H1 (cell line): ENCODE measurements around the gene ZNF441. TPM values are rescaled to one million over a fixed set of nuclear protein-coding genes. Genes with fewer than 3 reads are reported as not detected.

Experiments used
- BRCA1 ChIP-seq: IDR thresholded peaks from 2 replicates; pipeline ENCODE4 v1.6.1; 2012; ENCODE audit warnings: low read depth, low read length, improper control_type of control experiment
- CHD1 ChIP-seq: IDR thresholded peaks from 2 replicates; pipeline ENCODE4 v1.6.1; 2012; ENCODE audit warnings: low read depth, low read length, improper control_type of control experiment
- EP300 ChIP-seq, 2 experiments: IDR thresholded peaks; 1 replicate in 1 of 2; 2 replicates in 1 of 2; pipeline ENCODE4 v1.6.1; 2011 to 2012; ENCODE audit warnings: low read depth in 2 of 2, low read length in 2 of 2, mild to moderate bottlenecking in 2 of 2, borderline replicate concordance in 1 of 2, inconsistent platforms in 1 of 2, moderate library complexity in 1 of 2
- FOSL1 ChIP-seq: IDR thresholded peaks from 2 replicates; pipeline ENCODE4 v1.6.1; 2011; ENCODE audit warnings: mild to moderate bottlenecking, low read depth, low read length, moderate library complexity; ENCODE audit not compliant: insufficient read depth
- RAD21 ChIP-seq, 2 experiments: IDR thresholded peaks in 1 of 2; conservative IDR thresholded peaks in 1 of 2; 2 replicates each; pipeline ENCODE4 v1.6.1; 2011; ENCODE audit warnings: low read depth in 2 of 2, low read length in 2 of 2, improper control_type of control experiment in 1 of 2, inconsistent platforms in 1 of 2, mild to moderate bottlenecking in 1 of 2, moderate library complexity in 1 of 2
- TAF1 ChIP-seq: IDR thresholded peaks from 2 replicates; pipeline ENCODE4 v1.6.1; 2011; ENCODE audit warnings: mild to moderate bottlenecking, low read depth, low read length
- TBP ChIP-seq: IDR thresholded peaks from 2 replicates; pipeline ENCODE4 v1.6.1; 2011; ENCODE audit warnings: low read depth, low read length, improper control_type of control experiment
- TCF12 ChIP-seq: IDR thresholded peaks from 2 replicates; pipeline ENCODE4 v1.6.1; 2011; ENCODE audit warnings: low read depth, mild to moderate bottlenecking, low read length
- polyA plus RNA-seq, 7 experiments: library from polyadenylated mRNA; depleted of rRNA in 3 of 7; stranded (reverse) in 5 of 7; unstranded in 2 of 7; fragments of >200 nt in 5 of 7; fragments of 200-250 nt in 2 of 7; gene quantifications; 1 replicate in 5 of 7; 2 replicates in 1 of 7; 4 replicates in 1 of 7; pipeline versions ENCODE4 v1.2.1 to v1.2.3, GENCODE V29; 2011 to 2013; ENCODE audit warnings: missing spikeins in 2 of 7, mixed read lengths in 2 of 7
- total RNA-seq: library from RNA; stranded (reverse); fragmentation: NEBNext Ultra II Directional; extraction: Animal tissue kit (Norgen Biotek cat#: 25700); gene quantifications from 2 replicates; pipeline ENCODE4 v1.2.1, GENCODE V29; 2021

ZNF441 gene
- total and polyA plus RNA-seq, 2 of the 8 experiments (the other 6 are each of a cell fraction or from before 2014, with no cell fraction given) = 0.09 to 0.48 TPM

DNA sequence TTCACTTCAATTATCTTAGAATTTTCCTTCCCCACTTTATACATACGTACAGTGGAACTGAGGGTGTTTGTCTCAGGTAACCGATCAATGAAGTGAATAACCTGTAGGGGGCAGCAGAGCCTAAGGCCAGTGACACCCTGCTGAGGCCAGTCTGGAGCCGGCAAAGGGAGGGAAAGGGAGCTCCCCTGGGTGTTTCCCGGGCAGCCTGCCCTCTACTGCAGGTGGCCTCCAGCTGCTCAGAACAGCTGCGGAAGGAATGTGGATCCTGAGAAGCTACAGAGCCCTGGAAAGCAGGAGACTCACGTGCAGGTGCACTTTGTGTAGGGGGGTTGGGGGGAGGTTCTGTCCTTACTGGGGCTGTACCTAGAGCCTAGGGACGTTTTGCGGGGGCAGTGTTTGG, 30.7 kb downstream of the ZNF441 start (continued):
- TF ChIP-seq TBP (no peak), RAD21 (IDR thresholded peaks at IDR 0.05 in 1 of 2, conservative IDR thresholded peaks at IDR 0.05 in 1 of 2; ENCODE audit: low read depth in 2 of 2, low read length in 2 of 2) (peak; percentile 75 to 83), CHD1 (no peak), BRCA1 (no peak), TAF1 (no peak), FOSL1 (no peak), EP300 (IDR thresholded peaks at IDR 0.05; ENCODE audit: borderline replicate concordance in 1 of 2, low read depth in 2 of 2, low read length in 2 of 2) (no peak), TCF12 (peak; percentile 64; the same call in 1 of the 2 replicates)
